Peyer's patch (tissue), 4 donors: ENCODE results near the gene MGAT5B. TPM values are rescaled to one million over a fixed set of nuclear protein-coding genes. Genes with fewer than 3 reads are reported as not detected.

Experiments used
- DNase-seq, 3 donors: peaks; one replicate each; pipeline ENCODE4 v3.0.0-alpha.2; 2017 to 2019
- H3K27ac ChIP-seq, 4 donors: fragments of 200-600 bp; sonication (generic); one replicate each; pipeline ENCODE4 v1.5.1; 2016 to 2019
- H3K27me3 ChIP-seq, 2 donors: fragments of 200-600 bp; sonication (generic); one replicate each; pipeline ENCODE4 v1.5.1; 2019
- H3K36me3 ChIP-seq, 3 donors: fragments of 200-600 bp; sonication (generic); one replicate each; pipeline ENCODE4 v1.5.1; 2016 to 2019
- H3K4me1 ChIP-seq, 4 donors: fragments of 200-600 bp; sonication (generic); one replicate each; pipeline ENCODE4 v1.5.1; 2016 to 2019
- H3K4me3 ChIP-seq, 4 donors: fragments of 200-600 bp; sonication (generic); 1 replicate in 3 of 4; 2 replicates in 1 of 4; pipeline ENCODE4 v1.5.1; 2016 to 2019; ENCODE audit warnings: mild to moderate bottlenecking in 1 of 4
- H3K9me3 ChIP-seq, 4 donors: fragments of 200-600 bp; sonication (generic); one replicate each; pipeline ENCODE4 v1.5.1; 2016 to 2019; ENCODE audit warnings: mild to moderate bottlenecking in 1 of 4
- POLR2A ChIP-seq, 2 donors: fragments of 450-650 bp; IDR thresholded peaks; one replicate each; pipeline ENCODE4 v1.5.1; 2017; ENCODE audit warnings: antibody characterized with exemption in 2 of 2, mild to moderate bottlenecking in 2 of 2, moderate library complexity in 2 of 2
- total RNA-seq, 4 donors: library from RNA; depleted of rRNA; stranded (reverse); fragments of >200 nt; gene quantifications; one replicate each; pipeline ENCODE4 v1.1.0, GENCODE V29; 2016
- TF ChIP-seq, protein P1 (sequence below), 6 experiments: fragments of 450-650 bp in 4 of 6; fragments of 200-600 bp in 2 of 6; sonication (generic) in 1 of 6; IDR thresholded peaks; one replicate each; pipeline ENCODE4 v1.5.1; 2017 to 2019; ENCODE audit warnings: antibody characterized with exemption in 6 of 6, mild to moderate bottlenecking in 3 of 6, moderate library complexity in 1 of 6

MGAT5B gene
- total RNA-seq, 4 donors from 2014 or later = 0.27 to 6.6 (median 0.47) TPM; not detected in 1

DNA sequence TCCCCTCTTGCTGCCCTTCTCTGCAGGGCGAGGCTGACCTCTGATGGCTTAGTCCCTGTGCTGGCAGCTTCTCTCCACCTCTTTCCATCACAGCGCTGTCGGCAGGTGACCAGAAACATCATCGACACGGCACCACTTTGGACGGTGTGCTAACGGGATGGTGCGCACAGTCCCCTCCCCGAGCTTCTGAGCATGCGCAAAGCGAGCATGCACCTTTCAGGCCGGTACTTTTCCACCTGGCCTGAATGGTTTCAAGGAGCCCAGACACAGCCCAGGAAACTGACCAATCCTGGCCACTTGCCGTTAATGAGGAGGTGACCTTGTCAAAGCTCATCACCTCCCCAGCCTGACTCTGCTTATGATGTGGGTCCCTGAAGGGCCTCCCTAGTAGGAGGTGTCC, 54.8 kb downstream of the MGAT5B start:
- TF ChIP-seq, protein P1, sequence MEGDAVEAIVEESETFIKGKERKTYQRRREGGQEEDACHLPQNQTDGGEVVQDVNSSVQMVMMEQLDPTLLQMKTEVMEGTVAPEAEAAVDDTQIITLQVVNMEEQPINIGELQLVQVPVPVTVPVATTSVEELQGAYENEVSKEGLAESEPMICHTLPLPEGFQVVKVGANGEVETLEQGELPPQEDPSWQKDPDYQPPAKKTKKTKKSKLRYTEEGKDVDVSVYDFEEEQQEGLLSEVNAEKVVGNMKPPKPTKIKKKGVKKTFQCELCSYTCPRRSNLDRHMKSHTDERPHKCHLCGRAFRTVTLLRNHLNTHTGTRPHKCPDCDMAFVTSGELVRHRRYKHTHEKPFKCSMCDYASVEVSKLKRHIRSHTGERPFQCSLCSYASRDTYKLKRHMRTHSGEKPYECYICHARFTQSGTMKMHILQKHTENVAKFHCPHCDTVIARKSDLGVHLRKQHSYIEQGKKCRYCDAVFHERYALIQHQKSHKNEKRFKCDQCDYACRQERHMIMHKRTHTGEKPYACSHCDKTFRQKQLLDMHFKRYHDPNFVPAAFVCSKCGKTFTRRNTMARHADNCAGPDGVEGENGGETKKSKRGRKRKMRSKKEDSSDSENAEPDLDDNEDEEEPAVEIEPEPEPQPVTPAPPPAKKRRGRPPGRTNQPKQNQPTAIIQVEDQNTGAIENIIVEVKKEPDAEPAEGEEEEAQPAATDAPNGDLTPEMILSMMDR (IDR thresholded peaks at IDR 0.05) = no peak
- no peak for TF ChIP-seq POLR2A (IDR thresholded peaks at IDR 0.05)
- Histone ChIP-seq H3K4me3 (no peak overlapping the region), H3K4me1 (no peaks in the 10 kb centered on the region), H3K9me3 (no peaks in the 10 kb centered on the region), H3K27ac (no peak overlapping the region), H3K36me3 (no peaks in the 10 kb centered on the region), H3K27me3 (no peaks in the 10 kb centered on the region)
- no peak for DNase-seq

DNA sequence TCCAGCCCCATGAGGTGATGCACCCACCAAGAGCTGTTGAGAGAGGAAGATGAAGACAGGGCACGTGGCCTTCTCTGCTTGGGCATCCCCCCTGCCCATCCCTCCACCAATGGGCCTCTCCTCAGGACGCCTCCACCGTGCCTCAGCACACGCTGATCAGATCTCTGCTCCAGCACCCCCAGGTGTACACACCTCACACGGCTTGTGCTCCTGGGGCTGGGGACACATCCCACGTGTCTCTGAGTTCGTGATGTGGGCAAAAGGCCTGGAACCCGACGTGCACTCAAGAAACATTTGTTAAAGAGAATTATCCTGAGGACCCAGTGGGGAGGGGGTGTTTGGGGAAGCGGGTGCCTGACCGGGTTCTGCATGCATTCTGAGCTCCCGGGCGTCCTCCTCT, 55.3 kb downstream of the MGAT5B start:
- Histone ChIP-seq H3K4me3 (no peak overlapping the region), H3K36me3 (no peaks in the 10 kb centered on the region), H3K27ac (no peak overlapping the region), H3K27me3 (no peaks in the 10 kb centered on the region), H3K9me3 (no peaks in the 10 kb centered on the region), H3K4me1 (no peaks in the 10 kb centered on the region)
- TF ChIP-seq POLR2A (IDR thresholded peaks at IDR 0.05) = no peak
- TF ChIP-seq, protein P1 (IDR thresholded peaks at IDR 0.05) = no peak
- no peak for DNase-seq

DNA sequence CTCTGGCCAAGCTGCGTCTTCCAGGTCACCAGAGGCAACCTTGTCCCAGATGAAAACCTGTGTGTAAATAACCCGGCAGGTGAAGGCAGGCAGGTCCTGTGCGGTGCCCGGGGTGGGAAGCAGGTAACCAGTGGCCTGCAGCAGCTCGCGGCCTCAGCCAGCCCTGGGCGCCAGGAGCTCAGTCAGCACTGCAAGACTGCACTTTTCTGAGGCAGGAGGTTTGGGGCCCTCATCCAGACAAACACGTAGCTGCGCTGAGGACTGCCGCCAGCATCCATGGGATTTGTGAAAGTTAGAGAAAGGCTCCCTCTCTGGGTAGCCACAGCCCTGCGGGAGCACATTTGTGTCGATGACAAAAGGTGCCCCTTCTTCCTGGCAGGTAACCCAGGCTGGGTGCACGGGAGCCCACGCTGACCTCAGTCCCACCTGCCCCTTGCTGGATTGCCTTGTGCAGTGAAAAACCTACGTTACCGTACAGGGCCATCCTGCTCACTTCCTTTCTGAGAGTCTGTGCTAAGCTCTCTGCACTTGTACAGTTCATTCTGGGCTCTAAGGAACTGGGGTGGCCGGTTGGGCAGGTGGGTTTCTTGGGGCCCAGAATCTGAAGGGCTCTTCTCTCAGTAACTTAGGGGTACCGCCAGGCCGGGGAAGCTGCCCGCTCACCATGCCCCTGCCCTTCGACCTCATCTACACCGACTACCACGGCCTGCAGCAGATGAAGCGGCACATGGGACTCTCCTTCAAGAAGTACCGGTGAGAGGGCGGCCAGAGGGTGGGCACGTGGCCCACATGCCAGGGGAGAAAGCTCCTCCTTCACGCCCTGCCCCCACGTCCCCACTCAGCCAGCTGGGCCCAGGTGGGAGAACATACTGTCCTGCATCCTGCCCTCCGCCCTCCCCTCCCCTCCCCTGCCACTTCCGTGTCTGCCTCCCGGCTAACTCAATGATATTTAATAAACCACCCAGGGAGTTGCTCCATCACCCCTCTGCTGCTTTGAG, 56.4 kb downstream of the MGAT5B start:
- H3K27me3 ChIP-seq = no peaks in the 10 kb centered on the region
- no peak overlapping the region for H3K4me3 ChIP-seq
- H3K9me3 ChIP-seq = no peaks in the 10 kb centered on the region
- H3K27ac ChIP-seq = no peak overlapping the region
- TF ChIP-seq, protein P1 (IDR thresholded peaks at IDR 0.05) = no peak
- no peak for TF ChIP-seq POLR2A (IDR thresholded peaks at IDR 0.05)
- no peaks in the 10 kb centered on the region for H3K4me1 ChIP-seq
- DNase-seq = no peak
- H3K36me3 ChIP-seq = no peaks in the 10 kb centered on the region

DNA sequence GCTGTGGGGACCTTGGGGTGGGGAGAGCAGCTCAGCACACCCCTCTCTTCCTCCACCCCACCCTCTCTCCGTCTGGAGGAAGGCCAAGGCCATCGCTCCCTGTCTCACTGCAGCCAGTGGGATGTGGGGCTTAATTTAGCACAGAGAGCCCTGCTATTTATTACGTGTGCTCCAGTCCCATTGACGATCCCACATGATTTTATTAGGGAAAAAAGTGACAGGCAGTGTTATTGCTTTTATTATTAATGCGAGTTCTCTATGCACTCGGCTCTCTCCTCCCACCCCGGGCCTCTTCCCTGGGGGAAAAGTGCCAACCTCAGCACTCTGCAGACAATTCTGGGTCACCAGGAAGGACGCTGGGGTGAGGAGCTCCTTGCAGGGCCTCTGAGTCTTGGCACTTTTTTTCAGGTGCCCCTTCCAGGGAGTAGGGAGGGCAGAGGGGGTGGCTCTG, 57.3 kb downstream of the MGAT5B start:
- no peak for TF ChIP-seq POLR2A (IDR thresholded peaks at IDR 0.05)
- TF ChIP-seq, protein P1 (IDR thresholded peaks at IDR 0.05) = no peak
- DNase-seq = no peak
- H3K4me1 ChIP-seq = no peaks in the 10 kb centered on the region
- no peaks in the 10 kb centered on the region for H3K9me3 ChIP-seq
- H3K36me3 ChIP-seq = no peaks in the 10 kb centered on the region
- H3K4me3 ChIP-seq = no peak overlapping the region
- no peaks in the 10 kb centered on the region for H3K27me3 ChIP-seq
- no peak overlapping the region for H3K27ac ChIP-seq

DNA sequence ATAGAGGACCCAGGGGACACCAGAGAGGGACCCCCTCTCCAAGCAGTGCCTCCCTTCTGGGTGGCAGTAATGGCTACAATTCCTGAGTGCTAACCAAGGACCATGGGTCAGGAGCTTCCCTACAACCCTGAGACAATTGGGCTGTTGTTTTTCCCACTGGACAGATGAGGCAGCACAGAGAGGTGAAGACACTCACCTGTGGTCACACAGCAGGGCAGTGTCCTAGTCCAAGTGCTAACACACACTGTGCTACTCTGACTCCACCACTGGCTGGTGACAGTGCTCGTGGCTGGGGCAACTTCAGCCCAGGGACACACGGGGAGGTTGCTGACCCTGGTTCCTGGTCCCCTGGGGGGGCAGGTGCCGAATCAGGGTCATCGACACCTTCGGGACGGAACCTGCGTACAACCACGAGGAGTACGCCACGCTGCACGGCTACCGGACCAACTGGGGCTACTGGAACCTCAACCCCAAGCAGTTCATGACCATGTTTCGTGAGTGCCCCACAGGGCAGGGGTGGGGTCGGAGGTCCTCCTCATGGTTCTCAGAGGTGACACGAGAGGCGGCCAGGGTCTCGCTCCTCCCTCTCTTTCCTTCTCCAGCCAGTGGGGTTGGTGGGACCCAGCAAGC, 58.1 kb downstream of the MGAT5B start:
- TF ChIP-seq, protein P1 (IDR thresholded peaks at IDR 0.05) = no peak
- no peak for TF ChIP-seq POLR2A (IDR thresholded peaks at IDR 0.05)

More for the DNA sequence above, 58.1 kb downstream of the MGAT5B start:
- H3K36me3 ChIP-seq = no peaks in the 10 kb centered on the region
- H3K27me3 ChIP-seq = no peaks in the 10 kb centered on the region
- H3K4me1 ChIP-seq = no peaks in the 10 kb centered on the region
- DNase-seq = no peak
- H3K27ac ChIP-seq = no peak overlapping the region
- no peak overlapping the region for H3K4me3 ChIP-seq
- H3K9me3 ChIP-seq = no peaks in the 10 kb centered on the region
